ENCODE results near the gene AGBL5.

Gene AGBL5

DNA sequence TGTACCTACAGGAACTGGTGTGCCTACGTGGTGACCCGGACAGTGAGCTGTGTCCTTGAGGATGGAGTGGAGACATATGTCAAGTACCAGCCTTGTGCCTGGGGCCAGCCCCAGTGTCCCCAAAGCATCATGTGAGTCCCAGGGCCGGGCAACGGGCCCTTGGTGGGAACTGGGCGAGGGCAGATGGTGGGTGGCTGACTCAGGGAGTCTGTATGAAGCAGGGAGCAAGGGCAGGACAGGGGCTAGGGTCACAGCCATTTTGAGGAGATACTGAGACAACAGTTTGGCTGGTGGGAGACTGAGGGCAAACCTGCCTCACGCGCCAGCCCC, 28.6 kb downstream of the AGBL5 start:
- no peak for FAIRE-seq

DNA sequence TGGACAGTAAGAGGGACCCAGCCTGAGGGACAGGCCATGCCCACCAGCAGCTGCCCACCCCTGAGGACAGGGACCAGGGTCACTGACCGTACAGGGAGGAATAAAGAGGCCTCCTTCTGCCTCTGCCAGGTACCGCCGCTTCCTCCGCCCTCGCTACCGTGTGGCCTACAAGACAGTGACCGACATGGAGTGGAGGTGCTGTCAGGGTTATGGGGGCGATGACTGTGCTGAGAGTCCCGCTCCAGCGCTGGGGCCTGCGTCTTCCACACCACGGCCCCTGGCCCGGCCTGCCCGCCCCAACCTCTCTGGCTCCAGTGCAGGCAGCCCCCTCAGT, 29.1 kb downstream of the AGBL5 start:
- no peak for FAIRE-seq

DNA sequence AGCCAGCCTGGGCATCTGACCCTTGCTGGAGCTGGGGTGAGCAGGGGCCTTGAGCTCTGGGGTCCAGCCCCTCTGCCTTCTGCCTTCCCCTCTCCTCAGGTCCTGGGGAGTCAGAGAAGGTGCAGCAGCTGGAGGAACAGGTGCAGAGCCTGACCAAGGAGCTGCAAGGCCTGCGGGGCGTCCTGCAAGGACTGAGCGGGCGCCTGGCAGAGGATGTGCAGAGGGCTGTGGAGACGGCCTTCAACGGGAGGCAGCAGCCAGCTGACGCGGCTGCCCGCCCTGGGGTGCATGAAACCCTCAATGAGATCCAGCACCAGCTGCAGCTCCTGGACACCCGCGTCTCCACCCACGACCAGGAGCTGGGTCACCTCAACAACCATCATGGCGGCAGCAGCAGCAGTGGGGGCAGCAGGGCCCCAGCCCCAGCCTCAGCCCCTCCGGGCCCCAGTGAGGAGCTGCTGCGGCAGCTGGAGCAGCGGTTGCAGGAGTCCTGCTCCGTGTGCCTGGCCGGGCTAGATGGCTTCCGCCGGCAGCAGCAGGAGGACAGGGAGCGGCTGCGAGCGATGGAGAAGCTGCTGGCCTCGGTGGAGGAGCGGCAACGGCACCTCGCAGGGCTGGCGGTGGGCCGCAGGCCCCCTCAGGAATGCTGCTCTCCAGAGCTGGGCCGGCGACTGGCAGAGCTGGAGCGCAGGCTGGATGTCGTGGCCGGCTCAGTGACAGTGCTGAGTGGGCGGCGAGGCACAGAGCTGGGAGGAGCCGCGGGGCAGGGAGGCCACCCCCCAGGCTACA, 30.7 kb downstream of the AGBL5 start:
- no peak for FAIRE-seq

DNA sequence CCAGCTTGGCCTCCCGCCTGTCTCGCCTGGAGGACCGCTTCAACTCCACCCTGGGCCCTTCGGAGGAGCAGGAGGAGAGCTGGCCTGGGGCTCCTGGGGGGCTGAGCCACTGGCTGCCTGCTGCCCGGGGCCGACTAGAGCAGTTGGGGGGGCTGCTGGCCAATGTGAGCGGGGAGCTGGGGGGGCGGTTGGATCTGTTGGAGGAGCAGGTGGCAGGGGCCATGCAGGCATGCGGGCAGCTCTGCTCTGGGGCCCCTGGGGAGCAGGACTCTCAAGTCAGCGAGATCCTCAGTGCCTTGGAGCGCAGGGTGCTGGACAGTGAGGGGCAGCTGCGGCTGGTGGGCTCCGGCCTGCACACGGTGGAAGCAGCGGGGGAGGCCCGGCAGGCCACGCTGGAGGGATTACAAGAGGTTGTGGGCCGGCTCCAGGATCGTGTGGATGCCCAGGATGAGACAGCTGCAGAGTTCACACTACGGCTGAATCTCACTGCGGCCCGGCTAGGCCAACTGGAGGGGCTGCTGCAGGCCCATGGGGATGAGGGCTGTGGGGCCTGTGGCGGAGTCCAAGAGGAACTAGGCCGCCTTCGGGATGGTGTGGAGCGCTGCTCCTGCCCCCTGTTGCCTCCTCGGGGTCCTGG, 31.4 kb downstream of the AGBL5 start:
- no peak for FAIRE-seq

DNA sequence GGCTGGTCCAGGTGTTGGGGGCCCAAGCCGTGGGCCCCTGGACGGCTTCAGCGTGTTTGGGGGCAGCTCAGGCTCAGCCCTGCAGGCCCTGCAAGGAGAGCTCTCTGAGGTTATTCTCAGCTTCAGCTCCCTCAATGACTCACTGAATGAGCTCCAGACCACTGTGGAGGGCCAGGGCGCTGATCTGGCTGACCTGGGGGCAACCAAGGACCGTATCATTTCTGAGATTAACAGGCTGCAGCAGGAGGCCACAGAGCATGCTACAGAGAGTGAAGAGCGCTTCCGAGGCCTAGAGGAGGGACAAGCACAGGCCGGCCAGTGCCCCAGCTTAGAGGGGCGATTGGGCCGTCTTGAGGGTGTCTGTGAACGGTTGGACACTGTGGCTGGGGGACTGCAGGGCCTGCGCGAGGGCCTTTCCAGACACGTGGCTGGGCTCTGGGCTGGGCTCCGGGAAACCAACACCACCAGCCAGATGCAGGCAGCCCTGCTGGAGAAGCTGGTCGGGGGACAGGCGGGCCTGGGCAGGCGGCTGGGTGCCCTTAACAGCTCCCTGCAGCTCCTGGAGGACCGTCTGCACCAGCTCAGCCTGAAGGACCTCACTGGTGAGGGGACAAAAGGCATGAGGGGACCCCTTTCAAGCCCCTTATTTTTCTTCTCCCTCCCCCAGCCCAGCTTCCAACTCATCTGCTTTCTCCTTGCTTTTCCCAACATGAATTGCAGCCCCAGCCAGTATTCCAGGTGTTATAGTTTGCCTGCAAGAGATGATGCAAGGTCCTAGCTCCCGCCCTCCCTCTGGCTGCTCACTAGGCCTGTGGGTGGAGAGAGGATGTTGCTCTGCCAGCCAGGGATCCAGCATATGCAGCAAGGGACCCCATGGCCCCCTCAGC, 32.2 kb downstream of the AGBL5 start:
- FAIRE-seq, result no peak

DNA sequence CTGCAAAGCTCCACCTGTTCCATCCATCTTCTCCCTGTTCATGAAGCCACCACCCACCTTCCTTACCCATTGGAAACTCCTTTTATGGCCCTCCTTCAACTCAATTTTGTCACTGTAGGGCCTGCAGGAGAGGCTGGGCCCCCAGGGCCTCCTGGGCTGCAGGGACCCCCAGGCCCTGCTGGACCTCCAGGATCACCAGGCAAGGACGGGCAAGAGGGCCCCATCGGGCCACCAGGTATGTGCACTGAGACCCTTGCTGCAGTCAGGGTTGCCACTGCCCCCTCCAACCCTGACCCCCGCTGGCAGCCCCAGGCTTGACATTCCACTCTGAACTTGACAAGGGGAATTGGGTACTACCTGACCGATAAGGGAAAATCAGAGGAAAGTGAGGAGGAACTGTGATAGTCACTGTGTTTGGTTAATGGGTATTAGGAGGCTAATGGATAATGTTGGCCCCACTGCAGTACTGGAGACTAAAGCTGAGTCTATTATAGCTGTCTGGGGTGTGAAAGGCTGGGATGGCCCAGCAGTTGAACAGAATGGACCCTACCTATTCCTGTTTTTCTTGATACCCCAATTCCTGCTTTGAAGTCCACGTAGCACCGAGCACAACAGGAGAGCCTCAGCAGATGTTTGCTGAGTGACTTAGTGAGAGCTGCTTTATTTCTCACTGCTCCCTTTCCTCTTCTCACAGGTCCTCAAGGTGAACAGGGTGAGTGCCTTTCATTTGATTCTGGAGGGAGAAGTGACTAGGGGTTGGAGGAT, 33.0 kb downstream of the AGBL5 start:
- FAIRE-seq, result no peak

DNA sequence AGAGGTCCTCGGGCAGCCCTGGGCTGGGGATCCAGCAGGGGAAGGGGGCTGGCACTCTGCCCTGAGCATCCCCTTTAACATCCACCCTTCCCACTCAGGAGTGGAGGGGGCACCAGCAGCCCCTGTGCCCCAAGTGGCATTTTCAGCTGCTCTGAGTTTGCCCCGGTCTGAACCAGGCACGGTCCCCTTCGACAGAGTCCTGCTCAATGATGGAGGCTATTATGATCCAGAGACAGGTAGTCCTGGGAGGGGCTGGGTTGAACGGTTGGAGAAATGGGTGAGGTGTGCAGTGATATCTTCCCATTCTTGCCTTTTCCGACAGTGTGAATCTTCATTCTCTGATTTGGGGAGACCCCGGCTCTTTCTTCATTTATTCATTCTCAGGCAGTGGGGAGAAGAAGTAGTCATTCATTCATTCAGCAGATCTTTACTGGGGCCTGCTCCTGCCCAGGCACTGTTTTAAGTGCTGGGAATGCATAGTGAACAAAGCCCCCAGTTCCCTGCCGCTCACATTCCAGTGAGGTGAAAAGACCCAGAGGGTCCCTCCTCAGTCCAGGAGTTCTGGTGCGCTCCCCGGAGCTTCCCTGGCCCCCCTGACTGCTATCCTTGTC, 33.7 kb downstream of the AGBL5 start:
- no peak for FAIRE-seq

DNA sequence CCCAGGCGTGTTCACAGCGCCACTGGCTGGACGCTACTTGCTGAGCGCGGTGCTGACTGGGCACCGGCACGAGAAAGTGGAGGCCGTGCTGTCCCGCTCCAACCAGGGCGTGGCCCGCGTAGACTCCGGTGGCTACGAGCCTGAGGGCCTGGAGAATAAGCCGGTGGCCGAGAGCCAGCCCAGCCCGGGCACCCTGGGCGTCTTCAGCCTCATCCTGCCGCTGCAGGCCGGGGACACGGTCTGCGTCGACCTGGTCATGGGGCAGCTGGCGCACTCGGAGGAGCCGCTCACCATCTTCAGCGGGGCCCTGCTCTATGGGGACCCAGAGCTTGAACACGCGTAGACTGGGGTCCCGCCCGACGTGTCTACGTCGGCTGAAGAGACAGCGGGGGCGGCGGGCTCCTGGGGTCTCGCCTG, 34.2 kb downstream of the AGBL5 start:
- no peak for FAIRE-seq

DNA sequence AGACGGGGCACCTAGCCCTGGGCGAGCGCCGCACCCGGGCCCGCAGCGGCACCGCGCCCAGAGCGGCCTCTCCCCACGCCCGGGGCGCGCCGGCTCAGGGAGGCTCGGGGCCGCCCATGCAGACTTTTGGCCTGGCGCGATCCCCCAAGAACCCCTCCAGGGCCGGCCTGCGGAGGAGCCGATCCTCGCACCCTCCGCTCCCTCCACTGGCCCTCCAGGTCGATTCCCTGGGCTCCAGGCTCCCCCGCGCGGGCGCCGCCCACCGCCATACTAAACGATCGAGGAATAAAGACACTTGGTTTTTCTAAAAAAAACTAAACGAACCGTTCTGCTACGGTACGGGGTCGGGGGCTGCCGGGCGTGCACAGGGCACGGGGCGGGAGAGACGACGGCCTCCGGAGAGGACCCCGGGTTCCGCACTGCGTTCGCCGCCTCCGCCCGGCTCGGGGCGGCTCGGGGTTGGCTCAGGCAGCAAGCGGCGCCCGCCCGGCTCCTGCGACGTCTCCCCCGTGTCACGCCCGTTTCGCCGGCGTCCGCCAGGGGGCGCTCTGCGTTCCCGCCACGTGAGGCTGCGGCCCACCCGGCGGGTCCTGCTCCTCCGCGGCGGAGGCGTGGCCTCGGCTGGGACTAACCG, 34.7 kb downstream of the AGBL5 start:
- no peak for FAIRE-seq

DNA sequence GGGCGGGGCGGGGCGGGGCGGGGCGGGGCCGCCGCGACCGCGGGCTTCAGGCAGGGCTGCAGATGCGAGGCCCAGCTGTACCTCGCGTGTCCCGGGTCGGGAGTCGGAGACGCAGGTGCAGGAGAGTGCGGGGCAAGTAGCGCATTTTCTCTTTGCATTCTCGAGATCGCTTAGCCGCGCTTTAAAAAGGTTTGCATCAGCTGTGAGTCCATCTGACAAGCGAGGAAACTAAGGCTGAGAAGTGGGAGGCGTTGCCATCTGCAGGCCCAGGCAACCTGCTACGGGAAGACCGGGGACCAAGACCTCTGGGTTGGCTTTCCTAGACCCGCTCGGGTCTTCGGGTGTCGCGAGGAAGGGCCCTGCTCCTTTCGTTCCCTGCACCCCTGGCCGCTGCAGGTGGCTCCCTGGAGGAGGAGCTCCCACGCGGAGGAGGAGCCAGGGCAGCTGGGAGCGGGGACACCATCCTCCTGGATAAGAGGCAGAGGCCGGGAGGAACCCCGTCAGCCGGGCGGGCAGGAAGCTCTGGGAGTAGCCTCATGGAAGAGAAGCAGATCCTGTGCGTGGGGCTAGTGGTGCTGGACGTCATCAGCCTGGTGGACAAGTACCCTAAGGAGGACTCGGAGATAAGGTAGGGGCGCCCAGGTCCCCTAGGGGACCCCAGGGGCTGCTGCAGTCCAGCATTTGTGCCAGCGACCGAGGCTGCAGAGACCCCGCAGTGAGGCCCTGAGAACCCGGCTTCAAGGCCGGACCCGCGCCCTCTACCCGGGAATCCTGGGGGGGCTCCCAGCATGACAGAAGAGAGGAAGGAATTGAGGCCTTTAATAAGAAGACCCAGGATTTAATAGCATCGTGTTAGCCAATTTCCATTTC, 35.5 kb downstream of the AGBL5 start, which contains the start of gene KHK:
KHK (plus strand) TSS at position 49 of the 870 bp plus-strand sequence; CDS start at position 537, 488 bp downstream.
- FAIRE-seq, result no peak

DNA sequence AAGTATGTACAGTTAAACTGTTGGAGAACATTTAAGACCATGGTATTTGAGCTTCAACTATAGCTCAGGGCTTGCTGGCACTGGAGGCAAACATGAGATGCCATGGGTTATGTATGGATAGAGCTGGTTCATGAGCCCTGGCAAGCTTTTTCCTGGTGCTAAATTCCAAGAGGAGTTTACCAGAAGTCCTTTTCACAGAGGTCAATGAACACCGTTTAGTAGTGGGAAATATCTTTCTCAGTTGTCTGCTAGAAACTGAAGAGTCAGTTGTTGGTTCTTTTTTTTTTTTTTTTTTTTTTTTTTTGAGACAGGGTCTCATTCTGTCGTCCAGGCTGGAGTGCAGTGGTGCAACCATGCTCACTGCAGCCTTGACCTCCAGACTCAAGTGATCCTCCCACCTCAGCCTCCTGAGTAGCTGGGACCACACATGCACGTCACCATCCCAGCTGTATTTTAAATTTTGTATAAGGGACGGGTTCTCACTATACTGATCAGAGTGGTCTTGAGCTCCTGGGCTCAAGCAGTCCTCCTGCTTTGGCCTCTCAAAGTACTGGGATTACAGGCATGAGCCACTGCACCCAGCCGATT, 36.4 kb downstream of the AGBL5 start:
- FAIRE-seq, result no peak

DNA sequence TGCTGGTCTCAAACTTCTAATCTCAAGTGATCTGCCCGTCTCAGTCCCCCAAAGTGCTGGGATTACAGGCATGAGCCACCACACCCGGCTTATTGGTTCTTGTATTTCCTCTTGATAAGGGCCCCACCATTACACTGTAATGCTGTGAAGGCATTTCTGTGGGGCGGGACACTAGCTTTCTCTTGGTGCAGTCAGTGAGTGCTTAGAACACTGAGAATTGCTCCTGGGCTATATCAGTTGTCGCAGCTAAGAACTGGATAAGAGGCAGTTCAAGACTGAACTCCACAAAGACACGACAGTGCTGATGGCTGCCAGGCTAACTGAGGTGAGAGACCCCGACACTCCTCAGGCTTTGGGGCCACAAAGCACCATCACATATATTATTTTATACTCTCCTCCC, 37.2 kb downstream of the AGBL5 start:
- no peak for FAIRE-seq

DNA sequence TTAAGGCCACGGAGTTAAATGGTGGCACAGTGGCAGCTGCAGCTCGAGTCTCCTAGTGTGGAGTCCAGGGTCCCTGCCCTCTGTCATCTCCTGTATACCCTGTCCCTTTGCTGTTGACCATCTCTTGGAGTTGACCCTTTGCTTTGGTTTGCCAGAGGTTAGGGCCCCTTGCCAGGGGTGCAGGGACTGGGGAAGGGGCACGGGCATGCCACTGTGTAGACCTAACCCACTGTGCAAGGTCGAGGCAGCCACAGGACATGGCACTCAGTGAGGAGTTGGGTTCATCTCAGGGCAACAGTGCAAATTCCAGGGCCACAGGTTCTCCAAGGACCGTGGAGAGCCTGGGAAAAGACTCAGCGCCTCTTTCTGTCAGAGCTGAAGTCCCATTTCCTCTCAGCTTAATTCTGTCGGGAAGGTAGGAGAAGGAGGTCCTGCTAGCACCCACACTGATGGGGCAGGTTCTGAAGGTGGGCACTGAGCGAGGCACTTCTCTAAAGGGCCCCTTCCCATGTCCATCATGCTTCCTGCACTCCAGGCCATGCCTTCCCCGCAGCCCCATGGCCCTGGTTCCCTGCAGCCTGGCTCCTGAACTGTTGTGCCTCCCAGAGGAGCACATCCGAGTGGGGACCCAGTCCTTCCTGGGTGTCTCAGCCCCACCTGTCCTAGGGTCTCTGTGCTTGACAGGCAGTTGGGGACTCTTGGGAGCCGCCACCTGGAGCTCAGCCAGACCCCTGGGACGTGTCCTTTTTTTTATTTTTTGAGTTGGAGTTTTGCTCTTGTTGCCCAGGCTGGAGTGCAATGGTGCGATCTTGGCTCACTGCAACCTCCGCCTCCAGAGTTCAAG, 37.9 kb downstream of the AGBL5 start:
- no peak for FAIRE-seq

DNA sequence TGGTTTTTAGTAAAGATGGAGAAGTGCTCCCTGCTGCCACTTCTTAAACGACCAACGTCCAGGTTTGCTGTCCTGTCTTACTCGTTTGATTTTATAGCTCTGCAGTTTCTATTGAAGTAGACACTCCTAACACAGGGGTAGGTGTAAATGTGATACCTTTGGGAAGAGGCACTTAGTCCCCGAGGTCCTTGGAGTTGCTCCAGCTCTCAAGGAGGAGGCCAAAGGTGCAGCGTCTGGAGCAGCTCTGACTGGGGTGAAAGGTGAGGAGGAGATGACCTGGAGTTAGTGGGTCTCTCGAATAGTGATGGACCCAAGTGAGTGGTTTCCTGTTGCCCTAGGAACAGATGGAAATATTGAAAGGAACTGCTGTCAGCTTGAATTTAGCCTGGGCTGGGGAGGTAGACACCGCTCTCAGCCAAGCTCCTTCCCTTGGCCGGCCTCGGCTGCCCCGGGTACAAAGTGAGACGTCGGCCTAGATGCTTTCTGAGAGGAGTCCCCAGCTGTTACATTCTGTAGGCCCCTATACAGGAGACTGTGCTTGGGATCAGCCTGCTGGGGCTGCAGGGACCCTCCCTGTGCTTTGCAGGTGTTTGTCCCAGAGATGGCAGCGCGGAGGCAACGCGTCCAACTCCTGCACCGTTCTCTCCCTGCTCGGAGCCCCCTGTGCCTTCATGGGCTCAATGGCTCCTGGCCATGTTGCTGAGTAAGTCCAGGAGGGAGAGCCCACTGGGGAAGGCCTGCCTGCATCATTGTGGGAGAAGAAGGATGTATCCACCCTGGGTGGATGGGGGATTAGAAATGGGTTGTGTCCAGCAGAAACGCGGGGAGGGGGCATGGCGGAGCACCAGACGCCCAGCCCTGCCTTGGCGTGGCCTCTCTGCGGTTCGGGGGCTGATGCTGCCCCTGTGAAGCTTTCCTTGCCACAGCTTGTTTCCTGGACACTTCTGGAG, 40.6 kb downstream of the AGBL5 start:
- FAIRE-seq, result no peak

DNA sequence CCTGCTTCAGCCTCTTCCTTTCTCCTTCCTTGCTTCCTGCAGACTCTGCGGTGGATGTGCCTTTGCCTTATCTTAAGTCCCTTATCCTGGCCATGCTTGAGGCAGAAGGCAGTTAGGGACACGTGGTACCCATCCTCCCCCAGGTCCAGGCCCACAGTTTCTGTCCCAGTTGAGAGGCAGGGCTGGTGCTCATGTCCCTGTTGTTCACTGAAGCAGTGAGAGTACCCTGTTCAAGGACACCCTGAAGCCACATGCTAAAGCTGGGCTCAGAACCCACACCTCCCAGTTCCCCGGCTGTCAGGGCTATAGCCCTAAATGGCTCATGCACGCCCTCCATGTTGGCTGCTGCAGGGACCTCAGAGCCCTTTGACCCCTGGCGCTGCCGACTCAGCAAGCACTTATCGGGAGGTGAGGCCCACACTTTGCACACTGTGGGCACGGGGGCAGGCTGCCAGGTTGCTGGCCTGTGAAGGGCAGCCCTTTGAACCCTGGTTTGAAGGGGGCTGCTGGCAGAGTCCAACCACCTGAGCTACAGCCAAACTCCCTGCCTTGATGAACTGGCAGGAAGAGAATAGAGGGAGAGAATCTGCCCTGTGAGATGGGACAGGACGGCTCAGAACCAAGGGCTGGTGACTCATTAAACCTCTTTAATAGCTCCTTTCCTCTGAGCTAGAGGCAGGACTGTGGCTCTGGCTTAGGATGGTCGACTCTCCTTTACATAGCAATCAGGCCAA, 41.4 kb downstream of the AGBL5 start:
- no peak for FAIRE-seq

DNA sequence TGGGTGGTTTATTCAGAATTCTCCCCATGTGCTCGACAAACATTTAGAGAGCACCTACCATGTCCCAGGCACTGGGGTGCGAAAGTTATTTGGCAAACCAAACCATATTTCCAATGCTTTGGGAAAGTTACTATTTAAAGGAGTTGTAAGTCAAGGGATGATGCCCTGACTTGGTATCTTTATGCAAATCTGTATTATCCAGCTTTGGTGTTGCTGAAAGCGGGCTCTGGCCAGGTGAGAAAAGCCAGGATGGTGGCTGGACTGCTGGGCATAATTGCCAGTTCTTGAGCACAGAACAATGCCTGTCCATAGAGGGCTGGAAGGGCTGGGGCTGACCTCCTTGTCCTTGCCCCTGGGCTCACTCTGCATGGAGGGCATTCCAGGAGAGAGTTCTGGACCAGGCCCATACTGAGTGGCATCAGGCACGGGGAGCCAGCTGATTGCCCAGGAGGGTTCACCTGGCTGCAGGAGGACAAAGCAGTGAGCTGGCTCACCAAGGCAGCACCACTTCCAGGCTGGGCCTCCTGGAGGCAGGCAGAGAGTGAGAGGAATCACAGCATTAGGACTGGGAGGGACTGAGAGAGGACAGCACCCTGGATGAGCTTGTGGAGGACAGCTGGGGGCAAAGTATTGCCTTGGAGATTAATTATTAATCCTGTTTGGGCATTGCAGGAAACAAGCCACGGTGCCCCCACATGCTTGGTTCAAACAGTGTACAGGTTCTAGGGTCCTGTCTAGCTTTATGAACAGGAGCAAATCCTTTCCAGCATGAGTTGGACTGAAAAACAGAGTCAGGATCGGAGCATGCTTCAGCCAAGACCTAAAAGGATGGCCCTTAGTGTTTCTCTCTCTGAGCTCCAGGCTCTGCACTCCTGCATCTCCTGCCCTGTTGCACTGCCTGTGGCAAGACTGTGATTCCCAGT, 42.2 kb downstream of the AGBL5 start:
- no peak for FAIRE-seq

Measured in TTC549 (cell line).